Mucosa of rectum (tissue), 2 donors: ENCODE data around the gene NKX6-1.

Source experiments
- H3K27ac ChIP-seq, 2 donors: one replicate each; pipeline ENCODE4 v1.7.0; 2013; ENCODE audit warnings: inconsistent platforms in 2 of 2, low read depth in 2 of 2, low read length in 2 of 2
- H3K27me3 ChIP-seq, 2 donors: one replicate each; pipeline ENCODE4 v1.7.0; 2013; ENCODE audit warnings: low read length in 2 of 2; ENCODE audit not compliant: control insufficient read depth in 2 of 2, insufficient read depth in 2 of 2
- H3K36me3 ChIP-seq, 2 donors: one replicate each; pipeline ENCODE4 v1.7.0; 2013; ENCODE audit warnings: low read length in 2 of 2; ENCODE audit not compliant: control insufficient read depth in 2 of 2, insufficient read depth in 2 of 2
- H3K4me1 ChIP-seq, 2 donors: one replicate each; pipeline ENCODE4 v1.7.0; 2013; ENCODE audit warnings: low read length in 2 of 2, mild to moderate bottlenecking in 1 of 2; ENCODE audit not compliant: control insufficient read depth in 2 of 2, insufficient read depth in 2 of 2
- H3K4me3 ChIP-seq, 2 donors: one replicate each; pipeline ENCODE4 v1.7.0; 2013; ENCODE audit warnings: low read length in 2 of 2
- H3K9ac ChIP-seq, 2 donors: one replicate each; pipeline ENCODE4 v1.7.0; 2013; ENCODE audit warnings: low read length in 2 of 2, low read depth in 1 of 2, mild to moderate bottlenecking in 1 of 2
- H3K9me3 ChIP-seq, 2 donors: one replicate each; pipeline ENCODE4 v1.7.0; 2013; ENCODE audit warnings: low read length in 2 of 2; ENCODE audit not compliant: control insufficient read depth in 2 of 2
- donor health status: healthy.
- donor health status: Normal muscosa, but diverticular disease.

NKX6-1 gene

GRCh38 chr4:84500386-84501201 is 1.5 kb upstream of the NKX6-1 start:
- peaks cover 0 to 3% of the 10 kb centered on the region in 2 donors for H3K9me3 ChIP-seq
- H3K27ac ChIP-seq: no peak overlapping the region
- H3K9ac ChIP-seq: no peak overlapping the region
- H3K27me3 ChIP-seq: peaks cover 69 to 77% of the 10 kb centered on the region in 2 donors
- peaks cover 4 to 20% of the 10 kb centered on the region in 2 donors for H3K4me1 ChIP-seq
- no peaks in the 10 kb centered on the region for H3K36me3 ChIP-seq
- H3K4me3 ChIP-seq: no peak overlapping the region

- Histone ChIP-seq H3K9me3 (peaks cover 0 to 3% of the 10 kb centered on the region in 2 donors), H3K4me3 (no peak overlapping the region), H3K4me1 (peaks cover 4 to 20% of the 10 kb centered on the region in 2 donors), H3K27me3 (peaks cover 78 to 85% of the 10 kb centered on the region in 2 donors), H3K36me3 (no peaks in the 10 kb centered on the region), H3K27ac (no peak overlapping the region), H3K9ac (no peak overlapping the region)
Observed at GRCh38 chr4:84499624-84499982, 511 bp upstream of the NKX6-1 start.

- peak overlapping the region; percentile 53 to 66 for H3K4me3 ChIP-seq
- peaks cover 0 to 3% of the 10 kb centered on the region in 2 donors for H3K9me3 ChIP-seq
- no peaks in the 10 kb centered on the region for H3K36me3 ChIP-seq
- no peak overlapping the region for H3K9ac ChIP-seq
- H3K4me1 ChIP-seq: peaks cover 4 to 22% of the 10 kb centered on the region in 2 donors
- peaks cover 84 to 88% of the 10 kb centered on the region in 2 donors for H3K27me3 ChIP-seq
- H3K27ac ChIP-seq: no peak overlapping the region
Observed at GRCh38 chr4:84498203-84498934, 723 bp downstream of the NKX6-1 start.

- Histone ChIP-seq H3K4me3 (peak overlapping the region; percentile 53 to 66), H3K27me3 (peaks cover 82 to 88% of the 10 kb centered on the region in 2 donors), H3K36me3 (no peaks in the 10 kb centered on the region), H3K9me3 (peaks cover 0 to 3% of the 10 kb centered on the region in 2 donors), H3K9ac (no peak overlapping the region), H3K4me1 (peaks cover 4 to 21% of the 10 kb centered on the region in 2 donors), H3K27ac (no peak overlapping the region)
Observed at GRCh38 chr4:84497504-84498202, 1.4 kb downstream of the NKX6-1 start.

GRCh38 chr4:84496706-84497503 is 2.2 kb downstream of the NKX6-1 start:
- Histone ChIP-seq H3K4me1 (peaks cover 4 to 21% of the 10 kb centered on the region in 2 donors), H3K9ac (no peak overlapping the region), H3K9me3 (peaks cover 0 to 3% of the 10 kb centered on the region in 2 donors), H3K4me3 (no peak overlapping the region), H3K27me3 (peaks cover 83 to 87% of the 10 kb centered on the region in 2 donors), H3K27ac (no peak overlapping the region), H3K36me3 (no peaks in the 10 kb centered on the region)

- H3K9ac ChIP-seq: no peak overlapping the region
- H3K36me3 ChIP-seq: no peaks in the 10 kb centered on the region
- no peak overlapping the region for H3K4me3 ChIP-seq
- peaks cover 4 to 21% of the 10 kb centered on the region in 2 donors for H3K4me1 ChIP-seq
- peaks cover 0 to 3% of the 10 kb centered on the region in 2 donors for H3K9me3 ChIP-seq
- H3K27ac ChIP-seq: no peak overlapping the region
- H3K27me3 ChIP-seq: peaks cover 84 to 87% of the 10 kb centered on the region in 2 donors
Observed at GRCh38 chr4:84496331-84496705, 2.8 kb downstream of the NKX6-1 start.

GRCh38 chr4:84495794-84496261 is 3.3 kb downstream of the NKX6-1 start:
- H3K9me3 ChIP-seq: peaks cover 0 to under 1% of the 10 kb centered on the region in 2 donors
- H3K27ac ChIP-seq: no peak overlapping the region
- no peaks in the 10 kb centered on the region for H3K36me3 ChIP-seq
- H3K4me3 ChIP-seq: no peak overlapping the region
- H3K27me3 ChIP-seq: peaks cover 82 to 87% of the 10 kb centered on the region in 2 donors
- peaks cover 4 to 21% of the 10 kb centered on the region in 2 donors for H3K4me1 ChIP-seq
- H3K9ac ChIP-seq: no peak overlapping the region

- H3K27ac ChIP-seq: no peak overlapping the region
- no peak overlapping the region for H3K9ac ChIP-seq
- no peak overlapping the region for H3K4me3 ChIP-seq
- H3K27me3 ChIP-seq: peaks cover 77 to 84% of the 10 kb centered on the region in 2 donors
- H3K9me3 ChIP-seq: no peaks in the 10 kb centered on the region
- H3K4me1 ChIP-seq: peaks cover 4 to 21% of the 10 kb centered on the region in 2 donors
- H3K36me3 ChIP-seq: no peaks in the 10 kb centered on the region
Observed at GRCh38 chr4:84495118-84495793, 3.8 kb downstream of the NKX6-1 start.

GRCh38 chr4:84494531-84494930 is 4.6 kb downstream of the NKX6-1 start:
- H3K27ac ChIP-seq: no peak overlapping the region
- no peaks in the 10 kb centered on the region for H3K9me3 ChIP-seq
- H3K36me3 ChIP-seq: no peaks in the 10 kb centered on the region

More at GRCh38 chr4:84494531-84494930, 4.6 kb downstream of the NKX6-1 start:
- Histone ChIP-seq H3K27me3 (peaks cover 76 to 84% of the 10 kb centered on the region in 2 donors), H3K4me3 (no peak overlapping the region), H3K4me1 (peaks cover 4 to 21% of the 10 kb centered on the region in 2 donors), H3K9ac (no peak overlapping the region)
